GM19328 (cell line): Measurements from ENCODE around the gene KLF11.

Source experiments
- ATAC-seq: cut with Tn5 transposase; IDR thresholded peaks from one replicate; pipeline ENCODE4 v1.9.1; 2021; ENCODE audit warnings: mild to moderate bottlenecking, moderate library complexity; ENCODE audit not compliant: unreplicated experiment

KLF11 gene

GRCh38 chr2:10043256-10043905 lies at the start of gene KLF11:
TSS of gene KLF11 (plus strand) at chr2:10043550. CDS start at chr2:10043717, 167 bp downstream.
- ATAC-seq, result peak; percentile 57

GRCh38 chr2:9994462-9994861 lies 48.9 kb upstream of the KLF11 start:
- ATAC-seq, result no peak

DNA sequence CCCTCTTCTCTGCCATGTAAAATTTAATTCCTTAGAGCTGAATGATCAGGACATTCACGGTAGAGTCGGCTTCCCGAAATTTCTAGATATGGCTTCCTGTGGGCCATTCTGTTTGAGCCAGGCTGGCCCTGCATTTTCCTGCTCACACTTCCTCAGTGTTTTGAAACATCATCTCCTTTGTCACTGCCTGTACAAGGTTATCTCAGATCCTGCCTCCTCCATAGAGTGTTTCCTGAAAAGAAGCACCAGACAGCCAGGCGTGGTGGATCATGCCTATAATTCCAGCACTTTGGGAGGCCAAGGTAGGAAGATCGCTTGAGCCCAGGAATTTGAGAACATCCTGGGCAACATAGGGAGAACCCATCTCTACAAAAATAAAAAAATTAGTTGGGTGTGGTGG lies 48.3 kb upstream of the KLF11 start:
- no peak for ATAC-seq

- no peak for ATAC-seq
Measured at GRCh38 chr2:9996321-9996720, 47.0 kb upstream of the KLF11 start.

DNA sequence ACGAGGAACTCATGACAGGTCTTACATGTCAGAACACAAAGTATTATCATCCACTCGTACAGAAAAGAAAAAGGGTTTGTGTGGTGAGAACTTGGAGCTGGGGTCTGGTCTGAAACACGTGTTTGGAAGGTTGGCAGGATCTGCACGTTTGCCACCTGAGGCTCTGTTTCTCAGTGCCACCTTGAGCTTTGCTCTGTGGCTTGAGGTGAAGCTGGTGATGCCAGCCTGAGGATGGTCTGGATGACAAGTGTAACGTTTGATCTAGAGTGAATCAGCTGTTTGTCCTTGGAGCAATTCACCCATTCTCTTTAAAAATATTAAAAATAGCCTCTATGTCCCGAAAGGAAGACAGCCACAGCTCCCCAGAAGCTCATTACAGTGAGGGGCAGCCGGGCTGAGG lies 45.4 kb upstream of the KLF11 start:
- no peak for ATAC-seq

DNA sequence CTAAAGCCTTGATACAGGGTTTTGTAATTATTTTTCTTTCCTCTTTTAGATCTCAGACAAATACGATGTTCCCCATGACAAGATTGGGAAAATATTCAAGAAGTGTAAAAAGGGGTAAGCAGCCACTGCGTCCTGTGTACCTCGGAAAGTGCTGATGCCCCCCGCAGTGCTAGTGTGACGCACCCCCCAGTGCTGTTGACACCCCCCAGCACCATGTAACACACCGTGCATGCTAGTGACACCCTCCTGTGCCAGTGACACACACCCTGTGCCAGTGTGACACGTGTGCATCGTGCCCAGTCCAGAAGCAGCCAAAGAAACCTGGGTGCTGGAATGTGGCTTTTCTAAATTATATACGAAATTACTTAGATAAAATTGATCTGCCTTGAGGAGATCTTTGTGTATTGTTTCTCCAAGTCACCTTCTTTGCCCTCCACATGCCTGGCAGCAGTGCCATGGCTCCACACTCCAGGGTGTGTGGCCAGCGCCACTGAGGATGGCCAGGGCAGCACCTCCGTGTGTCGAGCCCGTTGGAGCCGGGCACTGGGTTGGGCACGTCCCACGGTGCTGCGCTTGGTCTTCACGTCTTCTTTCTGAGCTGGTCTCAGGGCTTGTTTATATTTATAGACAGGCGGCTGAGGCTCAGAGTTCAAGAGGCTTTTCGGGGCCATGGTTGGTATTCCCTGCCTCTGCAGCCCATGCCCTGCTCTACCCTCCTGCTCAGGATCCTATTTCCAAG lies 44.3 kb upstream of the KLF11 start:
- ATAC-seq, result no peak

- no peak for ATAC-seq
Measured at GRCh38 chr2:9999693-10000092, 43.7 kb upstream of the KLF11 start.

GRCh38 chr2:10000541-10000940 lies 42.8 kb upstream of the KLF11 start:
- no peak for ATAC-seq

DNA sequence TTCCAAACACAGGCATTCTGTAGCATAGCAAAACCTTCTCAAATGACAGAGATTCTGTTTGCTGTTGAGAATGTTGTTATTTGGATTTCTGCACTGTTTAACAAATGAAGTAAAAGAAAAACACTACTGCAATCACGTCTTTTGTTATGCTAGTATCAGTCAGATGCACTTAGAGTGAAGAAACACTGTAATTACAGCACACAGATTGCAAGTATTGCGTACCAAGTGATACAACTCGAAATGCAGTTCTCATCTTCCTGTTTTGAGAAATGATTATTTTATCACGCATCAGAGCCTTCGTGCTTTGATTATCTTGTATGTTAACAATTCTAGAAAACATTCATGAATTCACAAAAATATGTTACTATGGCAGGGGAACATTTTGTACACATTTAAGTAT lies 41.8 kb upstream of the KLF11 start:
- ATAC-seq, result no peak

DNA sequence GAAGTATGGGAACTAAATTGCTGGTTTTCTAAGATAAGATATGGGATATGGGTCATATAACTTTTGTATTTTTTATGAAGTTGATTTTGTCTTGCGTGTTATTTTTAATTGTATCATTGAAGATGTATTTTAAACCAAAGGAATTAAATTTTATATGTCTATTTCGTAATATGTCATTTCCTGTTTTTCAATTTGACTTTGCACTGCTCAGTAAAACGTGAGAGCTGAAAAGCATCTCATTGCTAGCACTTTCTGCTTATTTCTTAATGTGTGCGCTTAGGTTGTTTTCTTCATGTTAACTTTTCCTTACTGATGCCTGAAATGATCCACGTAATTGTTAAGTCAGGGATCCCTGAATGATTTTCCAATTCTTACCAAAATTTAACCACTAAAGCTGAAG lies 41.2 kb upstream of the KLF11 start:
- ATAC-seq, result no peak

DNA sequence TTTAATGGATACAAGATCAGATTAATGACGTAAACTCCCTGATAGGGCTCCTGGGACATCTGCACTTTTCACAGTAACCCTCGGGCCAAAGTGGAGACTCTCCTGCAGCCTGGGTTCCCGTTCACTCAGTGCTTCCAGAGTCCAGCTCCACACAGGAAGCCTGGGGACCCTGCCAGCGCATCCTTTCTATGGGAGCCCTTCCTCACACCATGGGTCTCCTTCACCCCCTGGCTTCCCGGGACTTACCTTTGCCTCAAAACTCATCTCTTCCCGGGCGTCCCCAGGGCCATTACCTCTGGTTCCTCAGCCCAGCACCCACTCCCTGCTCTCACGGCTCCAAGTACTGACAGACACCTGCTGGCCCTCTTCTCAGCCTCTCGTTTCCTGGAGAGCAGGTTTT lies 40.7 kb upstream of the KLF11 start:
- ATAC-seq, result no peak

DNA sequence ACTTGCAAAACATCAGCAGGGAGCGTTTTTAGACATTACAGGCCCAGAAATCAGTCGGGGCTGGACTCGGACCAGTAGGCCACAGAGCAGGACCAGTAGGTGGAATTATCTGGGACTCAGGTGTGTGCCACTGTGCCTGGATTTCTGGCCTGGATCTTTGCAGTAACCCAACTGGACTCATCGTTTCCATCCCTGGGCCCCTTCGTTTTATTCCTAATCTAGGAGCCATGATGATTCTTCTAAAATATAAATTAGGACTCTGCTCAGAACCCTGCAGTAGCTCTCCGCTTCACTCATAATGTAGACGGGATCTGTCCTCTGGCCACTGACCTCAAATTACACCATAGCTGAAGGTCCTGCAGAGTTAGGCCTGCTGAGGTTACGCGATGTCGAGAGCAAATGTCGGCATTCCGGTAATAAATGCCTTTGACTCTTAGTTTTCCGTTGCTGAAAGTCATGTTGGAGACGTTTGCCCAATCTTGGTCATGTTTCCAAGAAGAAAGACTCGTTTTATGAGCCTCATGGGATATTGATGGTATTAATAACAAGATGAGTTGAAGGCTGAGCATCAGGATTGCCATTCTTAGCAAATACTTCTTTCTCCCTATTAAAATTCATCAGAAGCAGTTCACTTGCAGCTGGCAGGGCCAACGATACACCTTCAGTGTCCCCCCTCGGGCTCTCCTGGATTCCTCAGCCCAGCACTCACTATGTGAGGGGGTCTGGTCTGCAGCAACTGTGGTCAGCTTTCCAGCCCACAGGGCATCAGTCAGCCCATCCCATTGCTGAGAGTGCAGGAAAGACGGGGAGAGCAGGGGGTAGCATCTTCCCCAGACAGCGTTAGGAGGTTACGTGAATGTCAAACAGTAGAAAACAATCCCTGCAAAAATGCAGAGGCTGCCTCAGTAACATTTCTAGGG lies 39.9 kb upstream of the KLF11 start:
- ATAC-seq, result no peak

DNA sequence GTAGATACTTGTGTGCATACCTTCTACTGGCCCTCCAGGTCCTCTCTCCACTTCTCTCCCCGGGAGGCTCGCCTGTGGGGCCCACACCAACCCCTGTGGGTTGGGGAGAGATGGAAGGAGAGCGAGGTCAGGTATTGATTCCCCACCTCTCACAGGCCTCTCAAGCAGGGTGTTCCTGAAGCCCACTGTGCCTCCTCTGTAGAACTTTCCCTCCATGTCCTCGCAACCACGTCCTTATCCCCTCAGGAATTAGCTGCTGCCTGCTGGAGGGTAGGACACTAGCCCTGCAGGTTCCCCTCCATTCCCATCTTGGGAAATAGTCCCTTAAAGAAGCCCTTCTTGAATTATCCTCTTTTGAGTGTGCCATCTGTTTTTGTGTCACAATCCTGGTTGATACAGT lies 38.9 kb upstream of the KLF11 start:
- ATAC-seq, result no peak

- no peak for ATAC-seq
Measured at GRCh38 chr2:10004836-10005235, 38.5 kb upstream of the KLF11 start.

DNA sequence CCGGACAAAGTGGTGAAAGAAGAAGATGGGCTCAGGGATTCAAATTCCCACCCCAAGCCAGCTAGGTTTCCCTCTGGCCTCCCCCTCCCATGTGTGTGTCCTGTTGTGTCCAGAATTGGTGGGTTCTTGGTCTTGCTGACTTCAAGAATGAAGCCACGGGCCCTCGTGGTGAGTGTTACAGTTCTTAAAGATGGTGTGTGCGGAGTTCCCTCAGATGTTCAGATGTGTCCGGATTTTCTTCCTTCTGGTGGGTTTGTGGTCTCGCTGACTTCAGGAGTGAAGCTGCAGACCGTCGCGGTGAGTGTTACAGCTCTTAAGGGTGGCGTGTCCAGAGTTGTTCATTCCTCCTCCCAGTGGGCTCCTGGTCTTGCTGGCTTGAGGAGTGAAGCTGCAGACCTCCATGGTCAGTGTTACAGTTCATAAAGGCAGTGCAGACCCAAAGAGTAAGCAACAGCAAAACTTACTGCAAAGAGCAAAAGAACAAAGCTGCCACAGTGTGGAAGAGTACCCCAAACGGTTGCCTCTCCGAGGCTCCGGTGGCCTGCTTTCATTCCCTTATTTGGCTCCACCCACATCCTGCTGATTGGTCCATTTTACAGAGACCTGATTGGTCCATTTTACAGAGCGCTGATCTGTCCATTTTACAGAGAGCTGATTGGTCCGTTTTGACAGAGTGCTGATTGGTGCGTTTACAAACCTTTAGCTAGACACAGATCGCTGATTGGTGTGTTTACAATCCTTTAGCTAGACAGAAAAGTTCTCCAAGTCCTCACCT lies 37.7 kb upstream of the KLF11 start:
- no peak for ATAC-seq

DNA sequence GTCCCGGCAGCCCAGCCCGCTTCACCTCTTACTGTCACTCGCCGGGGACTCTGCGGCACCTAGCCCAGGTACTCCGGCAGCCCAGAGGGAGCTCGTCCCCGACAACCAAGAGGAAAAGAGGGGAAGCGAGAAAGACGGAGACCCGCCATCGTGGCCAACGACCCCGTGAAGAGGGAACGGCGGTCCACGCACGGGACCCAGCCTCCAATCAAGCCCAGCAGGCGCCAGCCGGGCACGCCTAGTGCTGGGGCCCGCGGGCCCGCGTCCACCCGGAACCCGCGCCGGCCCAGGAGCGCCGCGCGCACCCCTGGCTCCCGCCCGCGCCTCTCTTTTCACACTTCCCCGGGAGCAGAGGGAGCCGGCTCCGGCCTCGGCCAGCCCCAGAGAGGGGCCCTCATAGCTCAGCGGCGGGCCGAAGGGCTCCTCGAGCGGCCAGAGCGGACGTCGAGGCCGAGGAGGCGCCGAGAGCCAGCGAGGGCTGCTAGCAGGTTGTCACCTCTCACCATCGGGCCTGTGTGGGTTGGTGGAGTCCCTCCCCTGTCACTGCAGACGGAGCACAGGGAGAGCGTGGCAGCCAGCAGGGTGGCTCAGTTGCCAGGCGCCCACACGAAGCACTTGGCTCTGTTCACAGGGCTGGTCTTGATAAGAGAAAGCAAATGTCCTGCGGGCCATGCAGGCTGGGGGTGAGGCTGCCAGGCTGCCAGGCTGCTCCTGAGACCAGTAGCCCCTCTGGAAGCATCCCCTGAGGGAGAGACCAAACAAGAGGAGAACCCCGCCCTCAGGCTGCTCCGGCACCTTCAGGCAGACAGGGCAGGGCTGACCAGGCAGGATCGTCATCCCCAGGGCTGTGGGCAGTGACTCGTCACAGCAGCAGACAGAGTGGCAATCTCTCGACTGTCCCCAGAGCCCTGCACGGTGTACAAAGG lies 36.9 kb upstream of the KLF11 start:
- ATAC-seq, result no peak

GRCh38 chr2:10007435-10007834 lies 35.9 kb upstream of the KLF11 start:
- no peak for ATAC-seq

DNA sequence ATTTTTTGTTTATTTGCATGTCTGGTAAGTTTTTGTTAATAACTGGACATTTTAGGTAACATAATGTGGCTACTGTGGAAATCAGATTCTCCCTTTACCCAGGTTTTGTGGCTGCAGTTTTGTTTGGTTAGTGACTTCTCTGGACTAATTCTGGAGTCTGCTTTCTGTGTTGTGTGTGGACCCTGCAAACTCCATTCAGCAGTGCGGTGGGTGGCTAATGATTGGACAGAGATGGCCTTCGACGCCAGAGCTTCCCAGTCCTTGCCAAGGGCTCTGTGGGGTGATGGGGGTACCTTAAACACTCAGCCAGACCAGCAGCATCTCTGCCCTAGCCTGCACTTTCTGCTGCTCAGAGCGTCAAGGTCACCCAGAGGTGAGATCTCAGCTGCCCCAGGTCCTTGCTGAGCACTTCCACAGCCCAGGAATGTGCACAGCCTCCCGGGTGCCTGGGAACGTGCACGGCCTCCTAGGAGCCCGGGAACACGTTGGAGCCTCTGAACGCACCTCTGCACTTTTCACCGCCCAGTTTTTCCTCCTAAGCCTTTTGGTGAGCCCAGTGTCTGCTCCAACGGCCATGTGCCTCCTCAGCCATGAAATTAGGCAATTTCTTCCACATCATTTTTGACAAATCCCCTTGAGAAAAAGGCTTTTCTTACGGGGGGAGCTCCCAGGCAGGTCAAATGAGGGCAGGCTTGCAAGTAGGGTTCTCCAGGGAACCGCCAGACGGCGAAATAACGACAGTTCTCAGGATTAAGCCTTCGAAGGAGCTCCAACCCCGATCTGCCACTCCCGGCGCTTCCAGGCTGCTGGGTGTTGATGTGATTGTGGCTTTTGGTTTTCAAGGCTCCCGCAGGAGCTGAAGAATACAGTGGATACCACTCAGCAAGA lies 35.2 kb upstream of the KLF11 start:
- ATAC-seq, result no peak

GRCh38 chr2:10008809-10009176 lies 34.6 kb upstream of the KLF11 start:
- ATAC-seq, result no peak
